ENCODE results near the gene ABCD3.

The ABCD3 gene

GRCh38 chr1:94463056-94463764 lies 45.0 kb downstream of the ABCD3 start:
- no peak for DNase-seq

- peak; percentile 44 for DNase-seq
Observed at GRCh38 chr1:94463765-94464330, 45.7 kb downstream of the ABCD3 start.

- no peak for DNase-seq
Observed at GRCh38 chr1:94468708-94469107, 50.5 kb downstream of the ABCD3 start.

GRCh38 chr1:94471271-94471670 lies 53.1 kb downstream of the ABCD3 start:
- DNase-seq, result no peak

- DNase-seq, result no peak
Observed at GRCh38 chr1:94475232-94475631, 57.0 kb downstream of the ABCD3 start.

- DNase-seq, result no peak
Observed at GRCh38 chr1:94479682-94480081, 61.5 kb downstream of the ABCD3 start.

GRCh38 chr1:94481473-94481933 lies 63.3 kb downstream of the ABCD3 start:
- DNase-seq, result peak; percentile 74

- DNase-seq, result no peak
Observed at GRCh38 chr1:94486990-94487389, 68.8 kb downstream of the ABCD3 start.

- no peak for DNase-seq
Observed at GRCh38 chr1:94490556-94490955, 72.4 kb downstream of the ABCD3 start.

- no peak for DNase-seq
Observed at GRCh38 chr1:94496076-94496755, 78.0 kb downstream of the ABCD3 start.

- DNase-seq, result no peak
Observed at GRCh38 chr1:94501426-94501825, 83.2 kb downstream of the ABCD3 start.

GRCh38 chr1:94501935-94502334 lies 83.7 kb downstream of the ABCD3 start:
- DNase-seq, result no peak

GRCh38 chr1:94503153-94503552 lies 85.0 kb downstream of the ABCD3 start:
- DNase-seq, result no peak

- DNase-seq, result no peak
Observed at GRCh38 chr1:94504601-94505000, 86.4 kb downstream of the ABCD3 start.

GRCh38 chr1:94512816-94513215 lies 94.6 kb downstream of the ABCD3 start:
- DNase-seq, result no peak

- DNase-seq, result no peak
Observed at GRCh38 chr1:94514095-94514727, 96.0 kb downstream of the ABCD3 start.

GRCh38 chr1:94515296-94515947 lies 97.2 kb downstream of the ABCD3 start:
- DNase-seq, result no peak

- DNase-seq, result no peak
Observed at GRCh38 chr1:94519351-94519750, 101.2 kb downstream of the ABCD3 start.

- DNase-seq, result peak; percentile 48
Observed at GRCh38 chr1:94522304-94522703, 104.1 kb downstream of the ABCD3 start.

GRCh38 chr1:94524531-94524930 lies 106.3 kb downstream of the ABCD3 start:
- DNase-seq, result no peak

- no peak for DNase-seq
Observed at GRCh38 chr1:94526152-94526980, 108.2 kb downstream of the ABCD3 start.

- peak; percentile 55 for DNase-seq
Observed at GRCh38 chr1:94527447-94528031, 109.3 kb downstream of the ABCD3 start.

Measured in NCI-H226 (cell line).